Nephron progenitor cell (in vitro differentiated cells): Measurements from ENCODE around the gene TOP3B.

ENCODE experiments used
- DNase-seq: peaks from one replicate; pipeline ENCODE4 v3.0.0; 2021
- H3K27ac Mint-ChIP-seq: 2 replicates; pipeline ENCODE4 v1.8.0; 2021; ENCODE audit warnings: mild to moderate bottlenecking, moderate library complexity, mixed read lengths
- H3K27me3 Mint-ChIP-seq: 2 replicates; pipeline ENCODE4 v1.8.0; 2021; ENCODE audit warnings: mild to moderate bottlenecking, low read depth, mixed read lengths; ENCODE audit not compliant: poor library complexity
- H3K36me3 Mint-ChIP-seq: 2 replicates; pipeline ENCODE4 v1.8.0; 2021; ENCODE audit warnings: low read depth, mixed read lengths
- H3K4me1 Mint-ChIP-seq: 2 replicates; pipeline ENCODE4 v1.8.0; 2021; ENCODE audit warnings: mixed read lengths
- H3K4me3 Mint-ChIP-seq: 2 replicates; pipeline ENCODE4 v1.8.0; 2021; ENCODE audit warnings: mild to moderate bottlenecking, moderate library complexity, mixed read lengths
- H3K9me3 Mint-ChIP-seq: 2 replicates; pipeline ENCODE4 v1.8.0; 2021; ENCODE audit warnings: mild to moderate bottlenecking, moderate library complexity, mixed read lengths
- TF ChIP-seq, protein P1 (sequence below): fragments of 200-600 bp; sonication (generic); IDR thresholded peaks from 2 replicates; pipeline ENCODE4 v1.5.0; 2021; ENCODE audit warnings: antibody characterized with exemption

Gene TOP3B

DNA sequence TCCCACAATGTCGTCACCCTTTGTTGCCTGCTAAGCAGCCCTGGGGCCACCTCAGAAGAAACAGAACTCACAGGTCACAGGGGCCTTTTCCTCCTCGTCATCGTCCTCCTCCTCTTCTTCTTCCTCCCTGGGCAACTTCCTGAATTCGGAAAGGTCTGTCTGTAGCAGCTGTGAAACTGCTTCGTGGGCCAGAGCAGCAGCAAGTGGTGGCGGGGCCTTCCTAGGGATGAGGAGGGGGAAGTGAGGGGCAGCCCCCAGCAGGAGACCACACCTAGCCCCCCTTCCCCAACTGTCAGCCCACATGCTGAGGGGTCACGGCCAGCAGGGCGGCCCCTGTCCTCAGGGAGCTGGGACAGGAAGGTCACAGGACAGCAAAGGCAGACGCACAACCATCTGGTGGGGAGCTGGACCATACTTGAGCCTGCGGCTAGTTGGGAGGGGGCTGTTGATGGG is 43.1 kb downstream of the TOP3B start:
- peaks cover 26% of the 10 kb centered on the region for H3K36me3 Mint-ChIP-seq
- H3K27ac Mint-ChIP-seq = peak overlapping the region; percentile 61
- peaks cover 43% of the 10 kb centered on the region for H3K4me1 Mint-ChIP-seq
- no peak for DNase-seq
- TF ChIP-seq, protein P1, sequence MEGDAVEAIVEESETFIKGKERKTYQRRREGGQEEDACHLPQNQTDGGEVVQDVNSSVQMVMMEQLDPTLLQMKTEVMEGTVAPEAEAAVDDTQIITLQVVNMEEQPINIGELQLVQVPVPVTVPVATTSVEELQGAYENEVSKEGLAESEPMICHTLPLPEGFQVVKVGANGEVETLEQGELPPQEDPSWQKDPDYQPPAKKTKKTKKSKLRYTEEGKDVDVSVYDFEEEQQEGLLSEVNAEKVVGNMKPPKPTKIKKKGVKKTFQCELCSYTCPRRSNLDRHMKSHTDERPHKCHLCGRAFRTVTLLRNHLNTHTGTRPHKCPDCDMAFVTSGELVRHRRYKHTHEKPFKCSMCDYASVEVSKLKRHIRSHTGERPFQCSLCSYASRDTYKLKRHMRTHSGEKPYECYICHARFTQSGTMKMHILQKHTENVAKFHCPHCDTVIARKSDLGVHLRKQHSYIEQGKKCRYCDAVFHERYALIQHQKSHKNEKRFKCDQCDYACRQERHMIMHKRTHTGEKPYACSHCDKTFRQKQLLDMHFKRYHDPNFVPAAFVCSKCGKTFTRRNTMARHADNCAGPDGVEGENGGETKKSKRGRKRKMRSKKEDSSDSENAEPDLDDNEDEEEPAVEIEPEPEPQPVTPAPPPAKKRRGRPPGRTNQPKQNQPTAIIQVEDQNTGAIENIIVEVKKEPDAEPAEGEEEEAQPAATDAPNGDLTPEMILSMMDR = no peak
- peak overlapping the region; percentile 57 for H3K4me3 Mint-ChIP-seq
- H3K27me3 Mint-ChIP-seq = no peaks in the 10 kb centered on the region
- H3K9me3 Mint-ChIP-seq = no peaks in the 10 kb centered on the region

DNA sequence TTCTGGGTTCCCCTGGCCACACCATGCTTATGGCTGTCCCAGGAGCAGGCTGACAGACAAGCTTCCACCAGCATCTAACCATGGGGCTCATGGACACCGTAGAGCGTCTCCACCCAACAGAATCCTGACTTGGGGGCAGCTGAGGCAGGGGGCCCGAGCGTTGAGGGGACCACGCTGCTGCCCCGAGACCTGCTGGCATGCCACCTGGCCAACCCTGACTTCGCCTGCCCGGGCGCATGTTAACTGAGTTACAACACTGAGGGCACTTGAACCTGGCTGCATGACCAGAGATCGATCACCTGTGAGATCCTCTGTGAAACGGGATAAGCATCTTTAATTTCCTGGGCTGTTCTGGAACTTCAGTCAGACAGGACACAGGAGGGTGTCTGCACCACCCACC is 43.7 kb downstream of the TOP3B start:
- DNase-seq = no peak
- H3K27ac Mint-ChIP-seq = peak overlapping the region; percentile 61
- H3K9me3 Mint-ChIP-seq = no peaks in the 10 kb centered on the region
- peaks cover 43% of the 10 kb centered on the region for H3K4me1 Mint-ChIP-seq
- H3K4me3 Mint-ChIP-seq = peak overlapping the region; percentile 88
- H3K27me3 Mint-ChIP-seq = no peaks in the 10 kb centered on the region
- H3K36me3 Mint-ChIP-seq = peaks cover 26% of the 10 kb centered on the region
- TF ChIP-seq, protein P1 = no peak

DNA sequence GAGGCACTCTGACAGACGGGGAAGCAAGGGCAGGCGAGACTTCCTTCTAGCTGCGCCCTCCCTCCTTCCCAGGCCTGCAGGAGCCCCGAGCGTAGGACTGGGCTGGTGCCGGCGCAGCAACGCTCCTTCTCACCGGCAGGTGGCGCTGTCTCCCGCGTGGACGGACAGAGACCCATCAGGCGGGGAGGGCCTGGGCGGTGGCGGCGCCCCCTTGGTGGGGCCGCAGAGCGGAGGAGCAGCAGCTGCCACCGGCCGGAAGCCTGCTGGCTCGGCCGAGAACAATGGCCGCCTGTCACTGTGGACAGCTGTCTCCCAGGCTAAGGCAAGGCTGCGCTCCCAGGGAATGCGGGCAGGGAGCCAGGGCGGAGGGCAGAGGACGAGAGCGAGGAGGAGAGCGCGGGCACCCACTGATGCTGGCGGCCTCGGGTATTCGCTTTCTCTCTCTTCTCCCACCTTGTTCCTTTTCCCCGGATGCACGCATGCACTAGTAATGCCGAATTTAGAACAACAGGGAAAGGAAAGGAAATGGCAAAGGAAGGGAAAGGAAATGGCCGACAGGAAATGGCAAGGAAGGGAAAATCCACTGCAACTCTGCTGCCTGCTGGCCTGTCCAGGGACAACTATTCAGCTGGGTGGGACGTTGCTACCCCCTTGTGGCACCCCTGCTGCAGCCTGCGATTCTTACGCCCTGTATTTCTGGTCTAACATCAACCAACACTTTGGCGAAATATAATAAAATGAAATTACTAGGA is 44.3 kb downstream of the TOP3B start:
- Mint-ChIP-seq H3K4me1 (peaks cover 43% of the 10 kb centered on the region), H3K36me3 (peaks cover 26% of the 10 kb centered on the region), H3K27ac (peak overlapping the region; percentile 98), H3K4me3 (peak overlapping the region; percentile 88), H3K27me3 (no peaks in the 10 kb centered on the region), H3K9me3 (no peaks in the 10 kb centered on the region)
- TF ChIP-seq, protein P1 = peak; percentile 98
- peak; percentile 98 for DNase-seq

DNA sequence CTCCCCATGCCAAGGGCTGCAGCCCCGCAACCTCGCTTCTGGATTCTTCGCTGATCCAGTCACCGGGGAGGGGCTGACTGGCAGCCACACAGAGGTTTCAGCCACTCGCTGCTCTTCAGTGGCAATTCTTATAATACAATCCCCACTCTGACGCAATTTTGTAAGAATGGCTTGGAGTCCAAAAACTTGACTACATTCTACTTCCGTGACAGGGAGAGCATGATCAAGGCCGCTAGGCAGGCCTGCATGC is 44.8 kb downstream of the TOP3B start:
- peak overlapping the region; percentile 98 for H3K27ac Mint-ChIP-seq
- peaks cover 43% of the 10 kb centered on the region for H3K4me1 Mint-ChIP-seq
- H3K27me3 Mint-ChIP-seq = no peaks in the 10 kb centered on the region
- TF ChIP-seq, protein P1 = no peak
- H3K36me3 Mint-ChIP-seq = peaks cover 25% of the 10 kb centered on the region
- no peaks in the 10 kb centered on the region for H3K9me3 Mint-ChIP-seq
- peak overlapping the region; percentile 88 for H3K4me3 Mint-ChIP-seq
- no peak for DNase-seq

DNA sequence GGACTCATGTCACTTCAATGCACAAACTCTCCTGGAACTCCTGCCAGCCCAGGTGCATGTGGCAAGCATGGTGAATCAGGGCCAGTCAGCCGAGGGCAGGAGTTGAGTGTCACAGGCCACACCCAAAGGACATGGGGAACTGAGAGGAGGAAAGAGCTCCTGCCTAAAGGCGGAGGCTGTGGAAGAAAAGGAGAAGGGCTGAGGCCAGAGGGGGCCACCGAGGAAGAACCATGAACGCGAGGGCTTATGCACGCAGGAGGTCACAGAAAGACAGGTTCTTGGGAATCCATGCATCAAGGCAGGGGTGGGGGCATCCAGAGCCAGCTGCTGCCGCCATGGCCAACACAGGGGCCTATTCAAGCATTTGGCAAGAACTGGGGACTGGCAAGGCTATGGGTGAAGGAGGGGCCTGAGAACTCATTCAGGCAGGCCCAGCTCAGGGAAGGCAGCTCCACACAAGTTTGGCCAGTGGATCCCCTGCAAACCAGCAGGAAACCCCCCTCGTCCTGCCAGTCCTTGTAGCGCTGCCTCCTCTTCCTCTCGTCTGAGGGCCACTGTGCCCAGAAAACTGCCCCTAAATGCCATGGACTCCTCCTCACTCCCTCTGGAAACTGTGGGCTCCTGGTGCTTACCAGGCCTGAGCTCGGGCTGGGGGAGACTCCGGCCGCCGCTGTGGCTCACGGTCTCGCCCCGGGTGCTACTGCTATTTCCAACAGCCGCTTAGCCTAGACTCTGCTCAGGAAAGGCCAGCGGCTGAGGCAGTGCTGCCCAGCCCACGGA is 45.4 kb downstream of the TOP3B start:
- Mint-ChIP-seq H3K4me1 (peaks cover 43% of the 10 kb centered on the region), H3K27me3 (no peaks in the 10 kb centered on the region), H3K36me3 (peaks cover 28% of the 10 kb centered on the region), H3K9me3 (no peaks in the 10 kb centered on the region), H3K4me3 (no peak overlapping the region), H3K27ac (peak overlapping the region; percentile 65)
- TF ChIP-seq, protein P1 = no peak
- no peak for DNase-seq
